Measurements from ENCODE around the gene GSTM5.

- TF ChIP-seq POU6F1 (CRISPR knock-in tag; IDR thresholded peaks at IDR 0.05; ENCODE audit: borderline replicate concordance, low read depth) (no peak), ARNTL (CRISPR knock-in tag; IDR thresholded peaks at IDR 0.05; ENCODE audit: borderline replicate concordance, low read depth) (no peak), TCF4 (CRISPR knock-in tag; IDR thresholded peaks at IDR 0.05; ENCODE audit: borderline replicate concordance) (no peak), OSR1 (CRISPR knock-in tag; IDR thresholded peaks at IDR 0.05) (no peak), TOX (CRISPR knock-in tag; IDR thresholded peaks at IDR 0.05; ENCODE audit: borderline replicate concordance) (no peak), ZNF70 (CRISPR knock-in tag; IDR thresholded peaks at IDR 0.05) (no peak), CREB5 (CRISPR knock-in tag; IDR thresholded peaks at IDR 0.05; ENCODE audit: low read depth) (no peak), ZFP30 (CRISPR knock-in tag; IDR thresholded peaks at IDR 0.05) (no peak), ZNF8 (CRISPR knock-in tag; IDR thresholded peaks at IDR 0.05) (no peak), ZC3H10 (CRISPR knock-in tag; IDR thresholded peaks at IDR 0.05) (no peak), ZFP3 (CRISPR knock-in tag; IDR thresholded peaks at IDR 0.05) (no peak), ESRRG (CRISPR knock-in tag; IDR thresholded peaks at IDR 0.05) (no peak)
- TF ChIP-seq, protein P1, sequence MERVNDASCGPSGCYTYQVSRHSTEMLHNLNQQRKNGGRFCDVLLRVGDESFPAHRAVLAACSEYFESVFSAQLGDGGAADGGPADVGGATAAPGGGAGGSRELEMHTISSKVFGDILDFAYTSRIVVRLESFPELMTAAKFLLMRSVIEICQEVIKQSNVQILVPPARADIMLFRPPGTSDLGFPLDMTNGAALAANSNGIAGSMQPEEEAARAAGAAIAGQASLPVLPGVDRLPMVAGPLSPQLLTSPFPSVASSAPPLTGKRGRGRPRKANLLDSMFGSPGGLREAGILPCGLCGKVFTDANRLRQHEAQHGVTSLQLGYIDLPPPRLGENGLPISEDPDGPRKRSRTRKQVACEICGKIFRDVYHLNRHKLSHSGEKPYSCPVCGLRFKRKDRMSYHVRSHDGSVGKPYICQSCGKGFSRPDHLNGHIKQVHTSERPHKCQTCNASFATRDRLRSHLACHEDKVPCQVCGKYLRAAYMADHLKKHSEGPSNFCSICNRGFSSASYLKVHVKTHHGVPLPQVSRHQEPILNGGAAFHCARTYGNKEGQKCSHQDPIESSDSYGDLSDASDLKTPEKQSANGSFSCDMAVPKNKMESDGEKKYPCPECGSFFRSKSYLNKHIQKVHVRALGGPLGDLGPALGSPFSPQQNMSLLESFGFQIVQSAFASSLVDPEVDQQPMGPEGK (CRISPR knock-in tag; IDR thresholded peaks at IDR 0.05; ENCODE audit: borderline replicate concordance): no peak
Observed at GRCh38 chr1:109762039-109762585, 50.1 kb downstream of the GSTM5 start.
